Natural killer cell (primary cell): ENCODE results near the gene METRNL. TPM values are rescaled to one million over a fixed set of nuclear protein-coding genes. Genes with fewer than 3 reads are reported as not detected.
A peak's percentile ranks its signal among the peaks of the same experiment; 100 is the strongest.

Experiments used
- ATAC-seq, 3 donors: fragments of 150-1000 bp in 2 of 3; fragments of 200-7000 bp in 1 of 3; cut with Tn5 transposase; 1 replicate in 1 of 3; 2 replicates in 2 of 3; pipeline ENCODE4 v1.10.0; 2021; ENCODE audit warnings: mild to moderate bottlenecking in 2 of 3, moderate library complexity in 2 of 3
- DNase-seq, 2 donors: peaks; one replicate each; pipeline versions ENCODE4 v3.0.0 to v3.0.0-alpha.2; 2013 to 2021; ENCODE audit warnings: mixed read lengths in 1 of 2
- H3K27ac ChIP-seq: one replicate; pipeline ENCODE4 v1.5.1; 2013; ENCODE audit warnings: mild to moderate bottlenecking, low read length
- H3K27me3 ChIP-seq: one replicate; pipeline ENCODE4 v1.6.1; 2013; ENCODE audit warnings: low read length; ENCODE audit not compliant: control insufficient read depth, insufficient read depth
- H3K36me3 ChIP-seq: one replicate; pipeline ENCODE4 v1.6.1; 2013; ENCODE audit warnings: low read length; ENCODE audit not compliant: control insufficient read depth, insufficient read depth
- H3K4me1 ChIP-seq: one replicate; pipeline ENCODE4 v1.6.1; 2013; ENCODE audit warnings: low read length; ENCODE audit not compliant: control insufficient read depth, insufficient read depth
- H3K4me3 ChIP-seq: one replicate; pipeline ENCODE4 v1.5.1; 2013; ENCODE audit warnings: low read length
- H3K9me3 ChIP-seq: one replicate; pipeline ENCODE4 v1.6.1; 2013; ENCODE audit warnings: low read length; ENCODE audit not compliant: control insufficient read depth, insufficient read depth
- H3K27ac Mint-ChIP-seq, 2 donors: one replicate each; pipeline ENCODE4 v1.8.0; 2022; ENCODE audit warnings: mild to moderate bottlenecking in 2 of 2, mixed read lengths in 2 of 2, moderate library complexity in 1 of 2
- H3K27me3 Mint-ChIP-seq, 2 donors: one replicate each; pipeline ENCODE4 v1.8.0; 2022; ENCODE audit warnings: low read depth in 2 of 2, mixed read lengths in 2 of 2
- H3K36me3 Mint-ChIP-seq: one replicate; pipeline ENCODE4 v1.8.0; 2022; ENCODE audit warnings: mixed read lengths
- H3K4me1 Mint-ChIP-seq, 2 donors: one replicate each; pipeline ENCODE4 v1.8.0; 2022; ENCODE audit warnings: mixed read lengths in 2 of 2
- H3K4me3 Mint-ChIP-seq: one replicate; pipeline ENCODE4 v1.8.0; 2022; ENCODE audit warnings: mild to moderate bottlenecking, moderate library complexity, mixed read lengths
- H3K9me3 Mint-ChIP-seq, 2 donors: one replicate each; pipeline ENCODE4 v1.8.0; 2022; ENCODE audit warnings: mixed read lengths in 2 of 2
- WGBS: methylation state at CpG from one replicate; pipeline ENCODE4 v1.1.7; 2013; ENCODE audit warnings: missing lambda C conversion rate; ENCODE audit not compliant: insufficient coverage; 5-methylcytosine and 5-hydroxymethylcytosine counted together
- intact Hi-C: fragments of 100-400 bp; cut with micrococcal nuclease; formaldehyde crosslinking; loops from one replicate; pipeline ENCODE4 v1.14.2; 2022
- total RNA-seq, 4 donors: library from RNA; stranded (reverse); fragments of 120-200 nt in 1 of 4; gene quantifications; one replicate each; pipeline versions ENCODE4 v1.2.3 to v1.2.4, GENCODE V29; 2013 to 2022
- TF ChIP-seq, protein P1 (sequence below): fragments of 200-600 bp; IDR thresholded peaks from one replicate; pipeline ENCODE4 v1.8.0; 2022; ENCODE audit warnings: antibody characterized with exemption

The METRNL gene
- total RNA-seq, 3 donors from 2014 or later (not counting 1 experiment from before 2014, with no cell fraction given), result 227 to 390 (median 325) TPM

DNA sequence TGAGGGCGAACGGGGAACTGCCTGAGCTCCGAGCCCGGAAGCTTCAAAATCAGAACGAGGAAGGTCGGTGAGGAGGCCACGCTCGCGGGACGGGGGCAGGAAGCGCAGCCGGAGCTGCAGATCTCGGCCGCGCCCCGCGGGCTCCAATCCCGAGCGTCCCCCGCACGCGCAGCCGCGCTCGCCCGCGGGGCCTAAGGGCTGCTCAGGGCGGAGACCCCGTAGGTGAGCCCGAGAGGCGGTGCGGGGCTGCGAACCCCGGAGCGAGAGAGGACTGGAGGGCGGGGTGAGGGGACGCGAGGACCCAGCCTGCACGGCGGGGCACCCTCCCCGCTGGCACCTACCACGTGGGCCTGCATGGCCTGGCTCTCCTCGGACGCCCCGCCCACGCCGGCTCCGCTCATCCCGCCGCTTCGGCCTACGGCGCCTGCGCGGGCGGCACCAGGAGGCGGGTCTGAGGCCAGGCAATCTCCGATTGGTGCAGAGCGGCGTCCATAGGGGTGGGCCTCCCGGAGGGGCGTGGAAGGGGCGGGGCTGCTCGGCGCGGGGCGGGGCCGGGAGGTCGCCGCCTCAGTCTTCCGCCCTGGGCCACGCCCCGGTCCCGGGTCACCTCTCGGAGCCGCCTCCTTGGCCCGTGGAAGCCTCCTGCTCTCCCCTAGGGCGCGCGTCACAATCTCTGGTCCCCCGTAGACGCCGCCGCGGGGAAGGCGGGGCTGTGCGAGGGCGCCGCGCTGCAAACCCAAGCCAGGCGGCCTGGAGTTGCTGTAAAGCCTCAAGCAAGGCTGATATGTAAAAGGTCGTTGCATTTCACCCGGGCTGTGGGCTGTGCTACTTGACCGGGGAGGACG lies 27.8 kb upstream of the METRNL start:
- H3K9me3 Mint-ChIP-seq, result peaks cover 2% of the 10 kb centered on the region in 2 donors
- TF ChIP-seq, protein P1, sequence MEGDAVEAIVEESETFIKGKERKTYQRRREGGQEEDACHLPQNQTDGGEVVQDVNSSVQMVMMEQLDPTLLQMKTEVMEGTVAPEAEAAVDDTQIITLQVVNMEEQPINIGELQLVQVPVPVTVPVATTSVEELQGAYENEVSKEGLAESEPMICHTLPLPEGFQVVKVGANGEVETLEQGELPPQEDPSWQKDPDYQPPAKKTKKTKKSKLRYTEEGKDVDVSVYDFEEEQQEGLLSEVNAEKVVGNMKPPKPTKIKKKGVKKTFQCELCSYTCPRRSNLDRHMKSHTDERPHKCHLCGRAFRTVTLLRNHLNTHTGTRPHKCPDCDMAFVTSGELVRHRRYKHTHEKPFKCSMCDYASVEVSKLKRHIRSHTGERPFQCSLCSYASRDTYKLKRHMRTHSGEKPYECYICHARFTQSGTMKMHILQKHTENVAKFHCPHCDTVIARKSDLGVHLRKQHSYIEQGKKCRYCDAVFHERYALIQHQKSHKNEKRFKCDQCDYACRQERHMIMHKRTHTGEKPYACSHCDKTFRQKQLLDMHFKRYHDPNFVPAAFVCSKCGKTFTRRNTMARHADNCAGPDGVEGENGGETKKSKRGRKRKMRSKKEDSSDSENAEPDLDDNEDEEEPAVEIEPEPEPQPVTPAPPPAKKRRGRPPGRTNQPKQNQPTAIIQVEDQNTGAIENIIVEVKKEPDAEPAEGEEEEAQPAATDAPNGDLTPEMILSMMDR, result no peak
- Histone ChIP-seq H3K4me3 (peak overlapping the region; percentile 35), H3K4me1 (peaks cover 57% of the 10 kb centered on the region), H3K9me3 (no peaks in the 10 kb centered on the region), H3K27ac (peak overlapping the region; percentile 97), H3K27me3 (no peaks in the 10 kb centered on the region), H3K36me3 (no peaks in the 10 kb centered on the region)
- H3K4me3 Mint-ChIP-seq, result peak overlapping the region; percentile 93
- peak overlapping the region; percentile 88 to 92 for H3K27ac Mint-ChIP-seq
- H3K27me3 Mint-ChIP-seq, result no peaks in the 10 kb centered on the region
- H3K36me3 Mint-ChIP-seq, result no peaks in the 10 kb centered on the region
- peak; percentile 79 to 96 (median 80) for ATAC-seq
- WGBS, result under 1% methylated on average over 95 of the region's 95 CpGs
- intact Hi-C loops, result loop anchor here (1.0 to 10.0 kb wide), 2 partner anchors 32 to 187 kb away; no protein-coding TSS in a partner anchor
- DNase-seq, result peak; percentile 97 to 99
- peaks cover 31 to 50% of the 10 kb centered on the region in 2 donors for H3K4me1 Mint-ChIP-seq

- peaks cover 57% of the 10 kb centered on the region for H3K4me1 ChIP-seq
- H3K27me3 ChIP-seq, result no peaks in the 10 kb centered on the region
- Mint-ChIP-seq H3K4me1 (peaks cover 27 to 47% of the 10 kb centered on the region in 2 donors), H3K4me3 (peak overlapping the region; percentile 93), H3K36me3 (no peaks in the 10 kb centered on the region), H3K9me3 (no peaks in the 10 kb centered on the region), H3K27ac (peak overlapping the region; percentile 88 to 92), H3K27me3 (no peaks in the 10 kb centered on the region)
- 57% methylated on average over 12 of the region's 12 CpGs for WGBS
- TF ChIP-seq, protein P1, result no peak
- H3K36me3 ChIP-seq, result no peaks in the 10 kb centered on the region
- peak overlapping the region; percentile 16 for H3K4me3 ChIP-seq
- DNase-seq, result no peak
- ATAC-seq, result no peak
- no peaks in the 10 kb centered on the region for H3K9me3 ChIP-seq
- peak overlapping the region; percentile 97 for H3K27ac ChIP-seq
- intact Hi-C loops, result loop anchor here (1.0 to 10.0 kb wide), 2 partner anchors 31 to 187 kb away; no protein-coding TSS in a partner anchor
Observed at GRCh38 chr17:83052241-83052564, 27.2 kb upstream of the METRNL start.

DNA sequence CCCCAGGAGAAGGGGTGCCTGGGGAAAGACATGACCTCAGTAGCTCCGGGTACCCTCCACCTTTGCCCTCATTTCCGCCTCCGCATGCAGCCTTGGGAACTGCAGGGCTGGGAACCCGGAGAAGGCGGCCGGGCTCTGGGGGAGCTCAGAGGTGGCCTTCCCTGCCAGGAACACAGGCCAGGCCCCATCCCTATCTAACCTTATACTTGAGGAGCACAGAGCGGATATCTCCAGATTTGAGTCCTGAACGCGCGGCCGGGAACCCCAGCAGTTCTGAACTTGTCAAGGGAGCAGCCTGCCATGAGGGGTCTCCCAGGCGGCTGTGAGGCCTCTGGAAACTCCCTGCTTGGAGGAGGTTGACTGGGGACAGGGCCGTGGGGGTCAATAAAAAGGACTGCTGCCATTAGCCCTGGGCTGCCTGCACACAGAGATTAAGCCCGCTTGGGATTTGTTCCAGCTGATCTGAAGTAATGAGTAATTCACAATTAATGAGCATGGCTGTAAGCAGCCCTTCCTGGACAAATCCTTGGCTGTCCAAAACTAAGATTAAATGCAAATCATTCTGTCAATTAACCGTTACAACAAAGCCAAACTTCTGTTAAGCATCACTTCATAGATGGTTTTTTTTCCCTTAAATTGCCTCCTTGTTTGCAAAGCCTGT lies 26.3 kb upstream of the METRNL start:
- H3K36me3 Mint-ChIP-seq, result no peaks in the 10 kb centered on the region
- Histone ChIP-seq H3K4me3 (no peak overlapping the region), H3K4me1 (peaks cover 54% of the 10 kb centered on the region), H3K9me3 (no peaks in the 10 kb centered on the region), H3K27me3 (no peaks in the 10 kb centered on the region), H3K27ac (peak overlapping the region; percentile 91), H3K36me3 (no peaks in the 10 kb centered on the region)
- 97% methylated on average over 15 of the region's 15 CpGs for WGBS
- intact Hi-C loops, result loop anchor here (10.0 kb wide), 1 partner anchor 188 kb away; no protein-coding TSS in a partner anchor
- DNase-seq, result peak; percentile 15 to 16
- TF ChIP-seq, protein P1, result no peak
- H3K9me3 Mint-ChIP-seq, result no peaks in the 10 kb centered on the region
- peaks cover 23 to 43% of the 10 kb centered on the region in 2 donors for H3K4me1 Mint-ChIP-seq
- peak overlapping the region; percentile 90 to 94 for H3K27ac Mint-ChIP-seq
- ATAC-seq, result no peak
- peaks cover 0 to 3% of the 10 kb centered on the region in 2 donors for H3K27me3 Mint-ChIP-seq
- H3K4me3 Mint-ChIP-seq, result peak overlapping the region; percentile 74
